Stomach (tissue), 9 donors: ENCODE data around the gene ACSM5. TPM values are rescaled to one million over a fixed set of nuclear protein-coding genes. Genes with fewer than 3 reads are reported as not detected.
A peak's percentile ranks its signal among the peaks of the same experiment; 100 is the strongest.

Source experiments
- DNase-seq, 2 donors: peaks; one replicate each; pipeline versions ENCODE4 v3.0.0 to v3.0.0-alpha.2; 2013 to 2019
- H3K27ac ChIP-seq, 5 donors: fragments of 200-600 bp in 4 of 5; sonication (generic) in 4 of 5; one replicate each; pipeline ENCODE4 v1.5.1; 2013 to 2019; ENCODE audit warnings: mild to moderate bottlenecking in 1 of 5, moderate library complexity in 1 of 5
- H3K27me3 ChIP-seq, 3 donors: fragments of 200-600 bp; sonication (generic); one replicate each; pipeline ENCODE4 v1.5.1; 2017 to 2019; ENCODE audit warnings: mixed run types in 1 of 3
- H3K36me3 ChIP-seq, 4 donors: fragments of 200-600 bp; sonication (generic); 1 replicate in 3 of 4; 2 replicates in 1 of 4; pipeline ENCODE4 v1.5.1; 2016 to 2019
- H3K4me1 ChIP-seq, 4 donors: fragments of 200-600 bp; sonication (generic); one replicate each; pipeline ENCODE4 v1.5.1; 2016 to 2019
- H3K4me3 ChIP-seq, 4 donors: fragments of 200-600 bp; sonication (generic) in 3 of 4; one replicate each; pipeline ENCODE4 v1.5.1; 2016 to 2019; ENCODE audit warnings: mild to moderate bottlenecking in 1 of 4
- H3K9me3 ChIP-seq, 4 donors: fragments of 200-600 bp; sonication (generic); one replicate each; pipeline ENCODE4 v1.5.1; 2016 to 2019
- CTCF ChIP-seq, 7 experiments: fragments of 450-650 bp in 4 of 7; fragments of 200-600 bp in 3 of 7; sonication (generic) in 3 of 7; IDR thresholded peaks; one replicate each; pipeline ENCODE4 v1.5.1; 2016 to 2019; ENCODE audit warnings: antibody characterized with exemption in 7 of 7, control low read depth in 2 of 7, mild to moderate bottlenecking in 1 of 7
- EP300 ChIP-seq: sonication (generic); formaldehyde crosslinking; IDR thresholded peaks from one replicate; pipeline ENCODE4 v1.6.1; 2017; ENCODE audit warnings: antibody characterized with exemption
- POLR2A ChIP-seq, 4 donors: fragments of 450-650 bp; IDR thresholded peaks; one replicate each; pipeline ENCODE4 v1.6.1; 2016; ENCODE audit warnings: antibody characterized with exemption in 4 of 4, control low read depth in 2 of 4, mild to moderate bottlenecking in 1 of 4, moderate library complexity in 1 of 4
- POLR2AphosphoS5 ChIP-seq, 3 donors: sonication (generic); formaldehyde crosslinking; IDR thresholded peaks; one replicate each; pipeline ENCODE4 v1.6.1; 2016; ENCODE audit warnings: antibody characterized with exemption in 3 of 3
- WGBS, 5 donors: extraction: QIAGEN DNeasy Blood & Tissue Kit in 3 of 5; methylation state at CpG; one replicate each; pipeline versions ENCODE4 v1.1.5 to v1.1.7; 2013 to 2018; 5-methylcytosine and 5-hydroxymethylcytosine counted together
- intact Hi-C: fragments of 100-400 bp; cut with DNase I; formaldehyde crosslinking; loops from one replicate; pipeline ENCODE4 v1.15.1; 2023; ENCODE audit warnings: low total_unique reads
- polyA plus RNA-seq, 3 donors: library from polyadenylated mRNA; stranded (reverse); fragments of 200-250 nt; gene quantifications; one replicate each; pipeline ENCODE4 v1.2.3, GENCODE V29; 2013
- total RNA-seq, 5 donors: library from RNA; depleted of rRNA; stranded (reverse); fragments of >200 nt; gene quantifications; one replicate each; pipeline versions ENCODE4 v1.1.0 to v1.2.3, GENCODE V29; 2014 to 2016
- donor health status: healthy with polysubstance abuse.
- donor health status: Bipolar disorder and iron deficiency.
- donor health status: healthy.

ACSM5 gene
- total and polyA plus RNA-seq, 8 donors = 1.1 to 4.6 (median 2.3) TPM; not detected in 2

GRCh38 chr16:20391045-20391444 is 18.3 kb upstream of the ACSM5 start:
- WGBS, 5 donors = 93 to 96% (median 96%) methylated on average over 5 of the region's 5 CpGs
- H3K27ac ChIP-seq = no peak overlapping the region
- H3K4me3 ChIP-seq = no peak overlapping the region
- DNase-seq = no peak
- intact Hi-C loops = no loop called here
- H3K27me3 ChIP-seq = peaks cover 0 to 6% (median 0%) of the 10 kb centered on the region in 3 donors
- H3K4me1 ChIP-seq = peaks cover 19 to 31% (median 26%) of the 10 kb centered on the region in 4 donors
- no peaks in the 10 kb centered on the region for H3K36me3 ChIP-seq
- no peaks in the 10 kb centered on the region for H3K9me3 ChIP-seq
- no peak for TF ChIP-seq POLR2AphosphoS5 (IDR thresholded peaks at IDR 0.05)
- no peak for TF ChIP-seq EP300
- no peak for TF ChIP-seq CTCF (IDR thresholded peaks at IDR 0.05)
- no peak for TF ChIP-seq POLR2A (IDR thresholded peaks at IDR 0.05)

- no peaks in the 10 kb centered on the region for H3K36me3 ChIP-seq
- peaks cover 12 to 17% (median 12%) of the 10 kb centered on the region in 4 donors for H3K4me1 ChIP-seq
- no peaks in the 10 kb centered on the region for H3K27me3 ChIP-seq
- TF ChIP-seq POLR2AphosphoS5 (IDR thresholded peaks at IDR 0.05) = no peak
- no peak for TF ChIP-seq EP300
- no peak for TF ChIP-seq POLR2A (IDR thresholded peaks at IDR 0.05)
- TF ChIP-seq CTCF (IDR thresholded peaks at IDR 0.05) = no peak
- no peak overlapping the region for H3K4me3 ChIP-seq
- 12 to 35% (median 19%) methylated on average over 2 of the region's 2 CpGs for WGBS, 5 donors
- peak; percentile 51 to 64 for DNase-seq
- H3K27ac ChIP-seq = peak overlapping the region; percentile 42 to 77 (median 60)
- no peaks in the 10 kb centered on the region for H3K9me3 ChIP-seq
- intact Hi-C loops = no loop called here
Observed at GRCh38 chr16:20393801-20394577, 15.3 kb upstream of the ACSM5 start.

GRCh38 chr16:20395946-20396345 is 13.4 kb upstream of the ACSM5 start:
- H3K4me1 ChIP-seq = peaks cover 12 to 18% (median 12%) of the 10 kb centered on the region in 4 donors
- WGBS, 5 donors = 63 to 95% (median 91%) methylated on average over 2 of the region's 2 CpGs
- TF ChIP-seq POLR2AphosphoS5 (IDR thresholded peaks at IDR 0.05) (no peak), EP300 (no peak), POLR2A (IDR thresholded peaks at IDR 0.05) (no peak), CTCF (IDR thresholded peaks at IDR 0.05) (no peak)

GRCh38 chr16:20396846-20397467 is 12.4 kb upstream of the ACSM5 start:
- Histone ChIP-seq H3K27me3 (no peaks in the 10 kb centered on the region), H3K9me3 (no peaks in the 10 kb centered on the region), H3K27ac (peak overlapping the region; percentile 20 to 77 (median 72)), H3K4me3 (peak overlapping the region; percentile 14 to 34 (median 20)), H3K4me1 (peaks cover 12 to 25% (median 14%) of the 10 kb centered on the region in 4 donors), H3K36me3 (no peaks in the 10 kb centered on the region)
- intact Hi-C loops = no loop called here
- TF ChIP-seq EP300 = no peak
- WGBS, 5 donors = 94 to 99% (median 97%) methylated on average over 7 of the region's 7 CpGs
- no peak for DNase-seq

More at GRCh38 chr16:20395946-20396345, 13.4 kb upstream of the ACSM5 start:
- no peak for DNase-seq
- H3K27ac ChIP-seq = peak overlapping the region in 1 of 5 donors; percentile 9
- no peaks in the 10 kb centered on the region for H3K36me3 ChIP-seq
- H3K27me3 ChIP-seq = no peaks in the 10 kb centered on the region
- H3K4me3 ChIP-seq = peak overlapping the region in 1 of 4 donors; percentile 34
- intact Hi-C loops = no loop called here
- H3K9me3 ChIP-seq = no peaks in the 10 kb centered on the region
